GM19397 (cell line): Measurements from ENCODE around the gene PLXNA2.

ENCODE experiments used
- ATAC-seq: cut with Tn5 transposase; IDR thresholded peaks from one replicate; pipeline ENCODE4 v1.9.1; 2021; ENCODE audit warnings: mild to moderate bottlenecking, moderate library complexity; ENCODE audit not compliant: unreplicated experiment

Gene PLXNA2

DNA sequence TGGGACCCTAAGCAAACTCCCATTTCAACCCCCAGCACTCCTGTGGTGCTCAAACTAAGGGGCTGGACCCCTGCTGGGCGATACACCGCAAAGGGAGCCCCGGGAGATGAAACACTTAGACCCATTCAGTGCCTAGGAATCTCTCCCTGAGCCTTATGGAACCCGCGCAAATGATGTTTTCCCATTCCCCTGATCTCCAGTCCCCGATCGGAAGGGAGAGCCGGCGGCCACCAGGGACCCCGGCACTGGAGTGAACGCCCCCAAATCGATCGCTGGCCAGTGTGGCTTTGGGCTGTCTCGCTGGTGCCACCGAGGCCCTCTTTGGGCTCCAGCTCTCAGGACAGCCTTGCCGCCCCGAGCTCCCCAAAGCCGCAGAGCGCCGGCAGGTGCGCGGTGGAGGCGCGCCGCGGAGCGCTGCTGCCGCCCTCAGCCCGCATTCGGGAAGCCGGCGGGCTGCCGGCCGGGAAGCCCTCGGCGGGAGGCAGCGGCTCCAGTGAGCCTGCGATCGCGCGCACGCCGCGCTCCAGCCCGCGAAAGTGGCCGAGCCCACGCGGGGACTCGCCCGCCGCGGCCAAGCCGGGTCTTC, 1.1 kb downstream of the PLXNA2 start:
- no peak for ATAC-seq

DNA sequence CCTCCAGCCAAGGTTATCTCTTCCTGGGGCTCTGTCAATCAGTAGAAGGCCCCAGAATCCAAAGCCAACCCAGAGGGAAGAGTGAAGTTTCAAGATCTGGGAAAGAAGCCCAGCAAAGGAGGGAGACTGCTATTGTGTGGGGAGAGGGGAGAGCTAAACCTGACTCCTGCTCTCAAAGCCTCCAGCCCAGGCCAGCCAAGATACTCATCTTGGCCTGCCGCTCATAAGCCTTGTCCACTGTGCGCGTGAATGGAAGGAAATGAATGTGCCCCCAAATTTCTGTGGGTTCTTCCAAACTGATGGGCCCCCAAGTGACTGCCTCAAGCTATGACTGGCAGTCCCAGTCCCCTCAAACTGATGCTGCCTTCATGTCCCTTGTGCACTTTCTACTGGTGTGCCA, 2.0 kb downstream of the PLXNA2 start:
- ATAC-seq = no peak

DNA sequence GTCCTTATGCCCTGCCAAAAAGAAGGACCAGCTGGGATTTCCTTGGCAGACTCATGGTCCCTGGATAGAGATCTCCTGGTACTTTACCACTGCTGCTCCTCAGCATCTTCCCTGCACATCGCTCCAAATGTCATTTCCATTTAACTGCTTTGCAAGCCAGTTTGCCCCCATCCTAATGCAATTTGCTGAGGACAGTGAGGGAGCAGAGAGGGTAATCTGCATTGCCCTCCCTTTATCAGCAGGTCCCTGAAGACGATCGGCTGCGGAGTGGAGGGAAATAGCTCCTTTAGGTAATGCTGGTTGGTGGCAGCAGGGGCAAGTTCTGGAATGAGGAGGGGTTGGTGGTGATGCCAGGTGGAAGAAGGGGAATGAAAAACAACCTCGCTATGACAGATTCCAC, 2.7 kb downstream of the PLXNA2 start:
- ATAC-seq = no peak

DNA sequence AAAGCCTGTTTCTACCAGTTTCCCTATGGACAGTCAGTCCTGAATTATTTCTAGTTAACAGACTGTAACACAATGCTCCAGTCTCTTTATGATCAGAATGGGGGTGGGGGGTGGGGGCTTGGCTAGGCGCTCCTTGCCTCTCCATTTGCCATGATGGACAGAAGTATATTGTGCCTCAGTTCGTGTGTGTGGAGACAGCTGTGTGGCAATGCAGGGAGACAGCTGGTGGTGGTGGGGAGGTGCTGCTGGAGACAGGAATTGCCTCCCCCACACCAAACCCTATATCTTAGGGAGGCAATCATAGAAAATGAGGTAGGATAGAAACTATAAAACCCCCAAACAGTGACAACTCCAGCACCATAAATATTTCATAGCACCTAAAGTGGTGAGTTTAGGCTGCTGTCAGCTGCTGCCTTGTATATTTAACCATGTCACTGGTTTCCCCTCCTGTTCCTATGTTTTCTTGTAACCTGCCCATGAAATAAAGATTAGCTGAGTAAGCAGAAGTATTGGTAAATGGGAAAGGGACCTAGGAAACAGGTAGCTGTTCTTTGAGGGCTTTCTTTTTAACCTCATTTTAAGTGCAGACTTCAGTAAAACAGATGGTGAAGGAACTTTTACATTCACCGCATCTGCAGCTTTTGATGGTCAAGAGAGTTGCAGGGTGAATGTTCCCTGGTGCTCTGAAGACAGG, 3.4 kb downstream of the PLXNA2 start:
- no peak for ATAC-seq

DNA sequence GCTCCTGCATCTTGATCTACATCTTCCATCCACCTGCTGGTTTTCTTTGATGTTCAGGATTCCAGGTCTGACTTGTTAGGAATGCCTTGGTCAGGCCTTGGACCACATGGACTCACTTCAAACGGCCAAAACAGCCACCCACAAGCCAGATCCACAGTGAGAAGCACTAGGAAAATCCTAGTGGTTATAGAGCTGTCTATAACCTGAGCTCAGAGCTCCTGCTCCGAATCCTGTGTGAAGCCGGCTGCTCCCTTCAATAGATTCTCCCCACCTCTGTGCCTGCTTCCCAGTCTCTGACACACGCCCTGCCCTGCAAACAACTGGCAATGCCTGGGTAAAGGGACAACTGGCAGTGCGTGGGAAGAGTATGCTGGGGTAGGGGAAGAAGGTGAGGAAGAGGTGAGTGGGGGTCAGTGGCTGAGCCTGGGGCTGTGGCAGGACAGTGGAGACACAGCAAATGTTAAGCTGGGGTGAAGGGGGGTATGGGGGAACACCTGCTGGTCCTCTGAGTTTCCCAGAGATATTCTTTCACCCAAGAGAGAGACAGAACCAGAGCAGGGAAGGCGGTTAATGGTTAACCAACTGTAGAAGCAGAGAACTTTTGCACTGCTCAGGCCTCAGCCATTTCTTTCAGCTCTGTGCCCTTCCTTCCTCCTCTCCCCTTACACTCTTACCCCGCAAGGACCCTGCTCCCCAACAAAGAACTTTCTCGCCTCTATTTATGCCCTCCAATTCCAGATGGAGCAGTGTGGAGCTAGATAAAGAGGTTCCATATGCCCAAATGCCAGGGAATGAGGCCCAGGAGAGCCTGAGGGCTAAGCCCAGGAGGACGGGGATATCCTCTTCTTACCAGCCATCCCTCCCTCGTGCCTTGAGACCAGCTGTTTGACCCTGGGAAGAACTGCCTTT, 4.5 kb downstream of the PLXNA2 start:
- ATAC-seq = no peak

DNA sequence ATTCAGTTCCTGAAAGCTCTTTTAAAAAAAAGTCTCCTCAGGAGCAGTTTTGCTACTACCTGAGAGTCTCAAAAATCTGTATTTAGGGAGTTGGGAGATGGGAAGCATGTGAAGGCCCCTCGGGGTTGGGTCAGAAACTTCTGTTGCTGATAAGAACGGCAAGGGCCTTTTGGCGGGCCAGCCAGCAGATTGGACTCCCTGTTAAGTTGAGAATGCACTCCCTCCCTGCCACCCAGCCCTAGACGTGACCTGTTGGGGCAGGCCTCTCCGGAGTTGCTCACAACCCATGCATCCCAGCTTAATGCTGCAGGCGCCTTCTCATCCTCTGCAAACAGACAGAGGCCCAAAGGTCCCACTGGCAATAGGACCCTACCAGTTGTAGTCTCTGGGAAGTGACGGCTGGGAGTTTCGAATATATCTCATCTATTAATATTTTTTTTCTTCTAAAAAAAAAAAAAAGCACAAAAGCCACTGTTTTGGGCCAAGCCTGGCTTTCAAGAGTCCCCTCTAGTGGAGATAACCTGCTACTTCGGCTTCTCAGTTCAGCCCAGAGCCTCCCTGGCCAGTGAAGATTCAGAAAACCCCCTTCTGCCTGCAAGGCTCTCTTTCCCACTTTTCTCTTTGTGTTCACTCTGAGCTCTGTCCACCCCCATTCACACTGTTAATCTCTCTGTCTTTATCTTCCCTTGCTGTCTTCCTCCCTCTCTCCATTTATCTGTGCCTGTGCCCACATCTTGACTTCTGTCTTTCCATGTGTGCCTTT, 5.3 kb downstream of the PLXNA2 start:
- ATAC-seq = no peak

DNA sequence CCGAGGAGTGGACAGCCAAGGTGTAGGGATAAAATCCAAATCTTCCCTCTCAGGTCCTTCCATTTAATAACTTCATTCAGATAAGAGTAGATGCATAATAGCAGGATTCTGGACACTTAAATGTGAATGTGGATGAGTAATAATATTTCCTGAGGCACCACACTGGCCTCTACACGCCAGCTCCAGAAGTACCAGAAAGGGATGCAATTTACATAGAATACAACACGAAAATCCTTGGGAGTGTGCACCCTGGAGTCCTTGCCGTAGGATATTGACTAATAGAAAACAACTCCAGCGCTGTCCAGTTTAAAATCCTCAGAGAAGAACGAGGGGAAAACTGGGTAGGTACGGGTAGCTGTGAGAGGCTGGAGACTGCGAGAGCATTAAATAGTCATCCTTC, 6.9 kb downstream of the PLXNA2 start:
- no peak for ATAC-seq

DNA sequence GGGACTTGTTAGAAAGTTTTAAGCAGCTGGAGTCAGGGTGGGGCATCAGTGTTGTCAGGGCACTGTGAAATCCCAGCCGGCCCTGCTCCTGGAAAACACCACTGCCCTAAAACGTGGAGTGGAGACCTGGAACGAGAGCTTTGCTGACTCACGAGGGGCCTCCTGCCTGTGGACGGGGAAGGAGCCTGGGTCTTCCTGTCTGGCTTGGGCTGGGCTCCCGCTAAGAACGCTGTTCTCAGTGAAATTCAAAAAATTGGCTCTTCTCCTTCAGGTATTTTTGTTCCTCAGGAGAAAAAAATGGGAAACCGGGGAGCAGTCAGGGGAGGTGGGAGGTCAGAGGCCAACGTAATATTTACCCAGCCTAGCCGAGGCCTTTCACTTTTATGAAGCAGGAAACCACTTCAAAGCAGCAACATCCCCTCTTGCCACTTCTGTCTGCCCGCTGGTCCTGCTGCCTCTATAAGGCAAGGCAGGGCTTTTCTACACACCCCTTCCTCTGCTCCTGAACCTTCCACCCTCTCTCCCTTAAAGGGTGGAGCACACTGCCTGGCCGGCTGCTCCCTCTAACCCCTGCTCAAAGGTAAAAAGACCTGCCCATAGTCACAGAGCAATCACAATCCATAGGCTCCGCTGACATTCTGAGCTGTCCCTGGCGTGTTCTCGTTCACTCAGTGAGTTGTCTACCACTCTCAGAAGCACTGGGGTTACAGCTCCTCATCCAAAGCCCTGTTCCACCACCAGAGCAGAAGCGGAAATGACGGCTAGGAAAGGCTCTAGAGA, 8.0 kb downstream of the PLXNA2 start:
- no peak for ATAC-seq

DNA sequence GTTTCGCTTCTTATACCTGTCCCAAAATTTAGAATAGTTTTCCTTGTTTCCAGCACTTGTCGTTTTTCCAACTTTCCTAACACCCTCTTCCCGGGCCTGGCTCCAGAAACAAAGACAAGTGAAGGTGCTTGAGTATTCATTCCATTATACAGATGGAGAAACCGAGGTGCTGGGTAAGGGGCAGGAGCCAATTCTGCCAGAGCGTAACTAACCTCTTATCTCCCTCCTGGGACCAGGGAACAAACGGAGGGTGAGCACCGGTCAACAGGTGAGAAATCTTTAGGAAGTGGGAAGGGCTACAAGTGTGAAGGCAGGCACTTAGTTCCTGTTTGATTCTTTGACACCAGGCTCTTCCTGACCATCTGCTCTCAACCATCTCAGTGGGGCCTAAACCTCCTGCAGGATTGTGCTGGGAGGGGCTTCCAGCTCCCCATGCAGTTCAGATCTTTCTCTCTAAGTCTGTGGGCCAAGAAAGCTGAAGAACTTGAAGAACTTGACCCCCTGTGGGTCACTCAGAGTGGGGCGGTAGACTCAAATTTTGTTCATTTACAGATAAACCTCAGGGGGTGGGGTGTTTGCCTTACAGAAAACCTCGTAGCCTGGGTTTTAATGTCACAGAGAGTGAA, 8.7 kb downstream of the PLXNA2 start:
- no peak for ATAC-seq

DNA sequence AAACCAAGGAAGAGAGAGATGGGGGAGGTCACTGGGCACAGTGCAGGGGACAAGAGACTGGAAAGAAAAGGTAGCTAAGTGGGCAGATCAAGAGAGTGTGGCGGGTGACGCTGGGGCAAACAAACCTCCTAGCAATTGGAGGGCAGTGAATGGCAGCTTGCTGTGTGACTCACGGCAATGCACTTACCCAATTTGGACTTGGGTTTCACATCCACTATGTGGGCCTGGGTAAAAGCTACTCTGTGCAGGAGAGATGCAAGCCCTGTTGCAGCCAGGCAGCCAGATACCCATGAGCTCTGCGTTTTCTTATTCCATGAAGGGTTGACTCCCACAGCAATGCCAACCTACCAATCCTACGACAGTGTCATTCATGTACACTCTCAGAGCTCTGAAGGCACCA, 9.5 kb downstream of the PLXNA2 start:
- no peak for ATAC-seq

DNA sequence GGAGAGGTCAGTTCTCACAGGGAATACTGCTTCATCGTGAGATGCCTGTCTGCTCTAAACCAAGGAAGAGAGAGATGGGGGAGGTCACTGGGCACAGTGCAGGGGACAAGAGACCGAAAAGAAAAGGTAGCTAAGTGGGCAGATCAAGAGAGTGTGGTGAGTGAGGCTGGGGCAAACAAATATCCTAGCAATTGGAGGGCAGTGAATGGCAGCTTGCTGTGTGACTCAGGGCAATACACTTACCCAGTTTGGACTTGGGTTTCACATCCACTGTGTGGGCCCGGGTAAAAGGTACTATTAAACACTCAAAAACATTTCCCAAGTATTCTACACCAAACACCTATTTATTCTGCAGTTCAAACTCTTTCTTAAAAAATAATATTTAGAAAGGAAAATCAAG, 10.2 kb downstream of the PLXNA2 start:
- ATAC-seq = no peak

DNA sequence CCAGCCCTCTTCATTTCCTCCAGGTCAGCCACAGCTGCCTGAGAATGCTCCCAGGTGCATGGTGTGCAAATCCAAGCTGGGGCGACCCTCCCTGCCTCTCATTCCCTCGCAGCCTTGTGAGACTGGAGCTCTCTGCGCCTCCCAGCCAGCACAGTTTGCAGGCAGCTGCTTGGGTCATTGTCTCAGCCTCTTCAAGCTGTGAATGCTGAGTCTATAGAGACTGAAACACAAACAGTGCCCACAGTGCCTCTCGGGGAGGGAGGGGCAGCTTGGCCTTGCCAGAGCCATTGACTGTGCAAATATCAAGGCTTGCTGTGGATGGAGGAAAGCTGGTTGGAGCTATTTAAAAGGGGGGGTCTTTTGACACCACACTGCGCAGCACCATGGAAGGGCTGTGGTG, 10.6 kb downstream of the PLXNA2 start:
- no peak for ATAC-seq

DNA sequence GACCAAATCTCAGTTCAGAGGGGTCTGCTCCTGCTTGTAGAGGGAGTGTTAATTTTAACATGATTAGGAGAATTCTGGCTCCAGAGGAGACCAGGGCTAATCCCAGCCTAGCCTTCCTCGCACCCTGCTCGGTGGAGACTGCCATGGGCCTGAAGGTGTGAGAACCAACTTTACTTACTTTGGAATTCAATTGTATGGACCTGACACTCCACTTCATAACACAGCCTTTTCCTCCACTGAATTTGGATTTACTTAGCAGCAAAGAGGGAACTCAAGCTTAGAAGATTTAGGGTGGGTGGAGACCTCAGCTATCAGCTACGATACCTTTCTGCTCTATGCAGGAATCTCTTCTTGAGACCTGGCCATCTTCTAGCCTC, 11.5 kb downstream of the PLXNA2 start:
- ATAC-seq = no peak

DNA sequence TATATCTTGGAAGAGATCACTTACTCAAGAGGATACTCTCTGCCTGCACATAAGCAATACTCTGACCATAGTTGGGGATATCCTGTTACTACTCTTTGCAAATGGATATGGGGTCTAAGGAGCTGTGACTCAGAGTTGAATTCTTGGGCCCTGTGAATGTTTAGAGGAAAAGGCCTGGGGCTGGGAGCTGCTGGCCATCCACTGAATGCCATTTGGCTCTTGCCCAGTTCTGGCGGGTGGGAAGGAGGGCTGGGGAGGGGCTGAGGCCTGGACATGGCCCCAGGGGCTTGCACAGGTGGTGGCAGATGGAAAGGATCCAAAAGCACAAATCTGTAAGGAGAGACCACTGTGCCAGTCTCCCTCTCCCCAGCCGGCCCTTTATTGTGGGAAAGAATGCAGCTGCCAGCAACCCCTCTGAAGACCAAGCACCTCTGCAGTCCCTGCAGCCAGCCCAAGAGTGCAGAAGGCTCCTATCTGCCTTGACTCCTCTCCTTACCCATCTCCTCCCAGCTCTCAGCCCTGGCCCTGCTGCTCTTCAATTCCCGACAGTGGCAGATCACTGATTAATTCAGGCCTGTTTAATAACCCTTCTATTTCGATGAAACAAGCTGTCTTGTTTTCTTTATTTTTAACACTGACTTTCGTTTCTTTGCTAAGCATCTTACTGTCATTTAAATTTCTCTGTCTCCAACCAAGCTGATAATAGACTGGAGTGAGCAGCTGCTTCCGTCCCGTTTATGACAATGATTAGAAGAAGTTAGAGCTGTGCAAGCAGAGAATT, 12.1 kb downstream of the PLXNA2 start:
- no peak for ATAC-seq

DNA sequence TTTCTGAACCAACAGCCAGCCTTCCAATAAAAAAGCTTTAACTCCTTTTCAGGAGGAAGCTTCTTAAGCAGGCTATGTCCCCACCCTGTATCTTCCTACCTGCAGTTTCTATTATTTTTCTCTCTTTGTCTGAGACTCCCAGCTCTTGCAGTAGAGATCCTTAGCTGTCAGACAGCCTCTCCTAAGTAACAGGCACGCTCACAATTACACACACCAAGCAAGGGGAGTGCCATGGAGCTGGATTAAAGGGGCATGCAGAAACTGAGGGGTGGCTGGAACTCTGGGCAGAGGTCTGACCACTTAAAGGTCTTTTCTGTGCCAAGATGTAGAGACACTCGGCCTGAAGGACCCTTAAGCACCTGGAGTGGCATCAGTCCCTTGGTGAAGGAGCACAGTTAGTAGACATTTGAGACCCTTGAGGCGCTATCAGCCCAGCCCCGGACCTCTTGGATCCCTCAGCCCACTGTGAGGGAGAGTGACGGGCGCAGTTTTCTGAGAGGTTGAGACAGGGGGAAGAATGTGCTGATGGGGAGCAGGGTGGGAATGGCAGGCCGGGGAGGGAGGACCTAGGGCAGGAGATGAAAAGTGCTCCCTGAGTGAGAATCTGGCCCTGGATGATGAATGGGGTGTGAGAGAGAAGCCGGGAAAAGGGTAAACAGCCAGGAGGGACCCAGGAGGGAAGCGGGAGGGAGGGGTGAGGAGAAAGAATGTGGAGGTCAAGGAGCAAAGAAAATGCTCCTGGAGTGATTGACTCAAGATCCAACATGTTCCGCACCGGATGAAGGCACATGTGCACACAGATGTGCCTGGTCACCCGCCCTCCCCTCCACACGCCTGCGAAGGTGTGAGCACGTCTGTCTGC, 13.3 kb downstream of the PLXNA2 start:
- ATAC-seq = no peak

DNA sequence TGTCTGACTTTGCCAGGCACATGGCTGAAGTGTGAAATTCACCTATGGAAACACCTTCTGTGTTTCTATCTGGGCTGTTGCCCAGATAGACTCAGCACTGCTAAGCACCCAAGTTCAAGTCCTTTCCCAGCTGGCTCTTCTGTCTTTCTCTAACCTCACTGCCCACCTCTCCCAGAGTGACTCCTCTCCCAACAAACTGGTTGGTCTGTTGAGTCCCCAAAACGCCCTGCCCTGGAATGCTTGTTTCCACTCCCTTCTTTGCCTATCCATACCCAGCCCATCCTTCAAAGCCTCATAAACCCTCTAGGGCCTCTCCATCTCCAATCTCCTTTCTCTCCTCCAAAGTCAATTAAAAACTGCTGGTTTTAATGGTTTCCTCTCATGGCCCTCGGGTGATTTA, 15.6 kb downstream of the PLXNA2 start:
- no peak for ATAC-seq

DNA sequence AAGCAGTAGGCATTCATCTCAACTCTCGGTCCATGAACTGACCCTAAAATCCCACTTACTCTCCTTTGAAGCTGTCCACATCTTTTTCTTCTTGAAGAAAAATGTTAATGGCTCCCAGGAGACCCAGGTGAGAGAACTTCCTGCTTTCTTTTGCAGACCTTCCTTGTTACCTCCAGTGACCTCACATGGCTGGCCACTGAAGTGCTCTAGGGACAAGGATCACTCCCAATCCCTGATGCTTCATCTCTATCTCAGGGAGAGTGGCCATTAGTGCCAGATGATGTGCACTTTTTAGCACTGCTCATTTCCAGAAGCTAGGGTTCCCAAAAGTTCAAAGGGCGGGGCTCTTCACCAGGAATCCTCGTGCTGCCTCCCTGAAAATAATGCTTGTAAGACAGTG, 16.2 kb downstream of the PLXNA2 start:
- no peak for ATAC-seq

DNA sequence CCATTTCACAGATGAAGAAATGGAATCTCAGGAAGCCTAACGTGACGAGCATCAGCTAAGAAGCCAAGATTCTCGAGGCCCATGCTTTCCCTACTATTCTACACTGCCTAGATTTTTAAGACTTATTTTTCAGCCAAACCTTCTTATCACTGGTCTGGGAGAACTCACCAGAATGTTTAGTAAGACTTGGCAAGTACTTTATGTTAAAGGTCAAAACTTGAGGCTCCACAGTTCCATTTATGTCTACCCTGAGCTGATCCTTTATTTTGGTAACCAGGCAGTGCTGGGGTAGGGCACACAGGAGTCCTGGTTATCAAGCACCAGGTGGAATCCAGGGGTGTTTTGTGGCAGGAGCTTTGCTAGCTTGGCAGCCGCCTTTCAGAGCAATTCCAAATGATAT, 16.8 kb downstream of the PLXNA2 start:
- ATAC-seq = no peak
